Measurements from ENCODE around the gene FKBP5. TPM values are rescaled to one million over a fixed set of nuclear protein-coding genes. Genes with fewer than 3 reads are reported as not detected.
A peak's percentile ranks its signal among the peaks of the same experiment; 100 is the strongest.

FKBP5 gene
- total RNA-seq, 3 donors from 2014 or later = 167 to 970 (median 266) TPM

DNA sequence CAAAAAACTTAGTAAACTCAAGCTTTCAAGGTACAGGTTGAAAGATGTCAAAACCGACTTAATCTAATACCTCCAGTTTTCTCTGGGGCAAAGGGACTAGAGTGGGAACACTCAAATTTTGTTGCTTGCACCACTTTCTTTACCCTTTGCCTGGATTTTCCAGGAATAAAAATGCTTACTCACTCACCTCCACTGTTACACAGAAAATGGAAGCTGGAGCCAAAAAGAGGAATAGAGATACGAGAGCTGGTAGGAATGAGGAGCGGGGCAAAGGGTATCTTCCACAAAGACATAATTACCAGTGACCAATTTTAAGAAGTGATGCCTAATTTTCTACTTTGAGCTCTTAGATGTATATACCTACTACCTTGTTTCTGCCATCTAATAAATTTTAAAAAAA lies 96.5 kb downstream of the FKBP5 start:
- intact Hi-C loops (cut with DNase I; ENCODE audit: low total_unique reads) = no loop called here
- TF ChIP-seq POLR2A (IDR thresholded peaks at IDR 0.05) = no peak
- no peak for TF ChIP-seq POLR2AphosphoS5 (IDR thresholded peaks at IDR 0.05)
- no peak for TF ChIP-seq CTCF (IDR thresholded peaks at IDR 0.05)
- peak overlapping the region in 1 of 2 donors; percentile 16 for H3K27ac ChIP-seq
- H3K36me3 ChIP-seq = no peaks in the 10 kb centered on the region
- H3K4me1 ChIP-seq = peaks cover 7 to 19% of the 10 kb centered on the region in 2 donors
- no peaks in the 10 kb centered on the region for H3K27me3 ChIP-seq
- no peaks in the 10 kb centered on the region for H3K9me3 ChIP-seq
- no peak overlapping the region for H3K4me3 ChIP-seq
- no peak for DNase-seq (ENCODE audit: low spot score in 2 of 2)

DNA sequence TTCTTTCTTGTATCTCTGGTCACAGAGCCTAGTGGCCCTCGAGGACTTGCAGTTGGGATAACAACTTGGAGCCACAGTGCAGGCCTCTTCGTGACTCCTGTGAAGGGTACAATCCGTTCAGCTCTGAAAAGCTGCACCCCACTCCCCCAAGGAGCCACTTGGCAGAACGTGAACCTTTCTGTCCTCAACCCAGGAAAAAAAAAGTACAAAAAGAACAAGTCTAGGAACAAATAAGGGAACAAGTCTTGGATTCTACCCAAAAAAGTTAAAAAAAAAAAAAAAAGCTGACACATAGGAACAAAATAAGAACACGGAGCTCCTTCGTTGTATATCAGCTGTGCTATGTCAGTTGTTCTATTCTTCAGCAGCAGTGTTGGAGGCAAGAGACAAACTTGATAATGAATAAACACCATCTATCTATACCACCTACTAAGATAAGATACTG lies 98.1 kb downstream of the FKBP5 start:
- Histone ChIP-seq H3K27me3 (no peaks in the 10 kb centered on the region), H3K36me3 (peaks cover 3% of the 10 kb centered on the region), H3K4me3 (no peak overlapping the region), H3K4me1 (peaks cover 7 to 17% of the 10 kb centered on the region in 2 donors), H3K27ac (peak overlapping the region; percentile 72 to 78), H3K9me3 (no peaks in the 10 kb centered on the region)
- peak in 1 of 2 donors; percentile 75 for DNase-seq (ENCODE audit: low spot score in 2 of 2)
- TF ChIP-seq POLR2A (IDR thresholded peaks at IDR 0.05) (no peak), POLR2AphosphoS5 (IDR thresholded peaks at IDR 0.05) (peak in 2 of 3 donors; percentile 34 to 45)
- intact Hi-C loops (cut with DNase I; ENCODE audit: low total_unique reads) = no loop called here

DNA sequence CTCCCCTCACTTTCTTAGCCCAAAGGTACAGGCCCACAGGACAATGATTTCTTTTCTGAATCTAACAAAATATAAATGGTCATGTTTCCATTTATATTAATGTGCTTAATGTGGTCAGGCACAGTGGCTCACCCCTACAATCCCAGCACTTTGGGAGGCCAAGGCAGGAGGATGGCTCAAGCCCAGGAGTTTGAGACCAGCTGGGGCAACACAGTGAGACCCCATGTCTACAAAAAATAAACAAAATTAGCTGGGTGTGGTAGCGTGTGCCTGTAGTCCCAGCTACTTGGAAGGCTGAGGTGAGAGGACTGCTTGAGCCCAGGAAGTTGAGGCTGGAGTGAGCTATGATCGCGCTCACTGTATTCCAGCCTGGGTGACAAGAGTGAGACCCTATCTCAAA lies 98.8 kb downstream of the FKBP5 start:
- Histone ChIP-seq H3K9me3 (no peaks in the 10 kb centered on the region), H3K4me3 (no peak overlapping the region), H3K36me3 (peaks cover 3% of the 10 kb centered on the region), H3K27me3 (no peaks in the 10 kb centered on the region), H3K4me1 (peaks cover 7 to 17% of the 10 kb centered on the region in 2 donors), H3K27ac (peak overlapping the region; percentile 72 to 78)
- DNase-seq (ENCODE audit: low spot score in 2 of 2) = no peak
- TF ChIP-seq POLR2A (IDR thresholded peaks at IDR 0.05) (no peak), CTCF (IDR thresholded peaks at IDR 0.05) (no peak), POLR2AphosphoS5 (IDR thresholded peaks at IDR 0.05) (no peak)
- intact Hi-C loops (cut with DNase I; ENCODE audit: low total_unique reads) = loop anchor here (5.0 kb wide), 1 partner anchor 147 kb away; the partner anchor contains the start of gene ARMC12

DNA sequence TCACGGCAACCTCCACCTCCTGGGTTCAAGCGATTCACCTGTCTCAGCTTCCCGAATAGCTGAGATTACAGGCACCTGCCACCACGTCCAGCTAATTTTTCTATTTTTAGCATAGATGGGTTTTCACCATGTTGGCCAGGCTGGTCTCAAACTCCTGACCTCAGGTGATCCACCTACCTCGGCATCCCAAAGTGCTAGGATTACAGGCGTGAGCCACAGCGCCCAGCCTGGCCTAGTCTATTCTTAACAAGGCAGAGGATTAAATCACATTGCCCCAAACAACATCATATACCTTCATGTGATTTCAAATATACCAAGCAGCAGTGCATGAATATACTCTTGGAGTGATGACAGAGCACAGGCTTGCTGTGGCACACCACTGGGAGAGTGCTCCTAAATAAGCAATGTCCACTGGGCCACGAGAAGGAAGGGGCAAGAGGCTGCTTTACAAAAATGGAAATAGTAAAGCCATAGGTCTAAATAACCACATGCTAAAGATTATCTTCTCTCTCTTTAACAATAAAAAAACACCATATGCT lies 99.4 kb downstream of the FKBP5 start:
- peaks cover 7 to 17% of the 10 kb centered on the region in 2 donors for H3K4me1 ChIP-seq
- intact Hi-C loops (cut with DNase I; ENCODE audit: low total_unique reads) = loop anchor here (5.0 kb wide), 1 partner anchor 148 kb away; the partner anchor contains the start of gene ARMC12
- no peak for DNase-seq (ENCODE audit: low spot score in 2 of 2)
- no peaks in the 10 kb centered on the region for H3K27me3 ChIP-seq
- peaks cover 3% of the 10 kb centered on the region for H3K36me3 ChIP-seq
- H3K27ac ChIP-seq = peak overlapping the region; percentile 72 to 78
- TF ChIP-seq CTCF (IDR thresholded peaks at IDR 0.05) = no peak
- TF ChIP-seq POLR2A (IDR thresholded peaks at IDR 0.05) = no peak
- TF ChIP-seq POLR2AphosphoS5 (IDR thresholded peaks at IDR 0.05) = no peak
- no peaks in the 10 kb centered on the region for H3K9me3 ChIP-seq
- H3K4me3 ChIP-seq = no peak overlapping the region

GRCh38 chr6:35587167-35587566 lies 101.5 kb downstream of the FKBP5 start:
- Histone ChIP-seq H3K9me3 (no peaks in the 10 kb centered on the region), H3K4me3 (no peak overlapping the region), H3K27me3 (no peaks in the 10 kb centered on the region), H3K36me3 (peaks cover 3% of the 10 kb centered on the region), H3K4me1 (peaks cover 7 to 17% of the 10 kb centered on the region in 2 donors), H3K27ac (peak overlapping the region; percentile 26 to 73)
- intact Hi-C loops (cut with DNase I; ENCODE audit: low total_unique reads) = loop anchor here (5.0 kb wide), 1 partner anchor 150 kb away; the partner anchor contains the start of gene ARMC12
- no peak for DNase-seq (ENCODE audit: low spot score in 2 of 2)
- no peak for TF ChIP-seq POLR2AphosphoS5 (IDR thresholded peaks at IDR 0.05)
- no peak for TF ChIP-seq CTCF (IDR thresholded peaks at IDR 0.05)
- TF ChIP-seq POLR2A (IDR thresholded peaks at IDR 0.05) = no peak
